ENCODE measurements around the gene HNRNPA1L2.
"Not testable (repeated sequence)": the region's sequence is repeated elsewhere in the genome, so short reads cannot be mapped to it uniquely, and the experiment has no call there.

The HNRNPA1L2 gene

DNA sequence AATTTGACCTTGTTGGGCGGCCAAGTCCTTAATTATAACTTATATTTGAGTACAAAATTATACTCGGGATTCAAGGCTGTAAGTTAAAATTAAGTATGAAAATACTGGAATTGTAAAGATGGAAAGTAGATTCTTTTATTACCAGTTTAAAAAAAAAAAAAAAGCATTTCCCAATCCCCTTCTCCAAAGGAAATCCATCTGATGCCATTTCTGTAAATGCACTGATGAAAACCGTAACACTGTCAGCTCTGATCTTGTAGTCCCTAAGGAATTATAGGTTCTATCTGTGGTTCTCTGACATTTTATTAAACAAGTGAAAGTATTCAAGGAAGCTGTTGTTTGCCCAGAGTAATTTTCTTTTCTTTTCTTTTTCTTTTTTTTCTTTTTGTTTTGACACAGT, 41.6 kb upstream of the HNRNPA1L2 start:
- Histone ChIP-seq H3K36me3 (ENCODE audit: control insufficient read depth, insufficient read depth, low read length) (no peaks in the 10 kb centered on the region), H3K27me3 (replicated peaks; ENCODE audit: control insufficient read depth, insufficient read depth, low read length) (no peaks in the 10 kb centered on the region), H3K4me3 (replicated peaks; ENCODE audit: low read depth, low read length) (no peak overlapping the region; the same call in 1 of the 2 replicates)
- TF ChIP-seq, protein P1, sequence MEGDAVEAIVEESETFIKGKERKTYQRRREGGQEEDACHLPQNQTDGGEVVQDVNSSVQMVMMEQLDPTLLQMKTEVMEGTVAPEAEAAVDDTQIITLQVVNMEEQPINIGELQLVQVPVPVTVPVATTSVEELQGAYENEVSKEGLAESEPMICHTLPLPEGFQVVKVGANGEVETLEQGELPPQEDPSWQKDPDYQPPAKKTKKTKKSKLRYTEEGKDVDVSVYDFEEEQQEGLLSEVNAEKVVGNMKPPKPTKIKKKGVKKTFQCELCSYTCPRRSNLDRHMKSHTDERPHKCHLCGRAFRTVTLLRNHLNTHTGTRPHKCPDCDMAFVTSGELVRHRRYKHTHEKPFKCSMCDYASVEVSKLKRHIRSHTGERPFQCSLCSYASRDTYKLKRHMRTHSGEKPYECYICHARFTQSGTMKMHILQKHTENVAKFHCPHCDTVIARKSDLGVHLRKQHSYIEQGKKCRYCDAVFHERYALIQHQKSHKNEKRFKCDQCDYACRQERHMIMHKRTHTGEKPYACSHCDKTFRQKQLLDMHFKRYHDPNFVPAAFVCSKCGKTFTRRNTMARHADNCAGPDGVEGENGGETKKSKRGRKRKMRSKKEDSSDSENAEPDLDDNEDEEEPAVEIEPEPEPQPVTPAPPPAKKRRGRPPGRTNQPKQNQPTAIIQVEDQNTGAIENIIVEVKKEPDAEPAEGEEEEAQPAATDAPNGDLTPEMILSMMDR (IDR thresholded peaks at IDR 0.05; ENCODE audit: insufficient read depth, low read length, poor library complexity, severe bottlenecking) = no peak
- no peak for DNase-seq (ENCODE audit: extremely low read depth, insufficient read length)

DNA sequence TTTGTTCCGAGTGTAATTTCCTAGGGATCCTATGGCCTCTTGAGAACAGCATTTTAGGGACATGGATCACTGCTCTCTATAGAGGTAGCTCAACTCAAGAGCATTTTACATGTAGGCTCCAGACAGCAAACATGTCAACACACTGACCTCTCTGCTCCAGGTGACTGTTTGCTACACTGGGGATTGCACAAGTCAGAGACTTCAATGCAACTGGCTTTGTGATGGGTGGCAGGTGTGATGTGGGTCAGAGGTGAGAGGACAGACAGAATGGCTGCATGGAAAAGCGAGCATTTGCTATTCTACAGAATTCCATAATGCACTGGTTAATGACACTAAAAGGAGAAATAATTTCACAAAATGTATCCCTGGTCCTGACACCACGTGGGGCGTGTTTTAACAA, 38.9 kb upstream of the HNRNPA1L2 start:
- not testable (repeated sequence) for DNase-seq (ENCODE audit: extremely low read depth, insufficient read length); H3K27me3 ChIP-seq (replicated peaks; ENCODE audit: control insufficient read depth, insufficient read depth, low read length); H3K4me3 ChIP-seq (replicated peaks; ENCODE audit: low read depth, low read length); H3K36me3 ChIP-seq (ENCODE audit: control insufficient read depth, insufficient read depth, low read length)

DNA sequence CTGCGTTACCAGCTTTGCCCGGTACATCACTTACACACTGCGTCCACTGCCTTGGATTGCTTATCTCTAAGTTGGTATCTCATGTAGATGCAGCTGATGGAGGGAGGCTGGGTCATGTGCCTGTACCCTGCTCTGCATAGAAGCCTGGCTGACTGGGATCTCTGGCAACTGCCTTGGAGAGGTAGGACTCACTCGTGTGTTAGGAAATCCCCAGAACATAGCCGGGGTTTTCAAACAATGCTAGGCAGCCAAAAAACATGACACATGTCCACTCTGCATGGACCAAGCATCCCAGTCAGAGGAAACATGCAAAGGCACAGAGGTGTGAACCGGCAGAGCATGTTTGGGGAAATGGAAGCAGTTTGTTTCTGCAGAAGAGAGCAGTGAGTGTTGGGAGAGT, 36.1 kb upstream of the HNRNPA1L2 start:
- H3K4me3 ChIP-seq (replicated peaks; ENCODE audit: low read depth, low read length); H3K36me3 ChIP-seq (ENCODE audit: control insufficient read depth, insufficient read depth, low read length); H3K27me3 ChIP-seq (replicated peaks; ENCODE audit: control insufficient read depth, insufficient read depth, low read length); DNase-seq (ENCODE audit: extremely low read depth, insufficient read length): not testable (repeated sequence)

DNA sequence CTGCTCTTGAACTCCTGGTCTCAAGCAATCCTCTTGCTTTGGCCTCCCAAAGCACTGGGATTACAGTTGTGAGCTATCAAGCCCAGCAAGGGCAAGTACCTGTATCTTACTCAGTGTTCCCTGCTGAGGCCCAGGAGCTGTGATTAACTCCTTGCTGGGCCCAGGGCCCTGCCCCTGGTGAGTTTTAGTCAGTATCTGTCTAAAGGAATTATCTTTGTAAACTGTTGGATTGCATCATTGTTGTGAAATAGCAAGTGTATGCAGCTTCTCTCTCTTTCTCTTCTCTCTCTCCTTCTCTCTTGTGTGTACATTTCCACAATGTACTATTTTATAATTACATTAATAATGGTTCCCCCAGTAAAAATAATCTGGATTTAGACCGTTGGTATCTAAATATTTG, 35.4 kb upstream of the HNRNPA1L2 start:
- not testable (repeated sequence) for H3K36me3 ChIP-seq (ENCODE audit: control insufficient read depth, insufficient read depth, low read length); DNase-seq (ENCODE audit: extremely low read depth, insufficient read length); H3K4me3 ChIP-seq (replicated peaks; ENCODE audit: low read depth, low read length); H3K27me3 ChIP-seq (replicated peaks; ENCODE audit: control insufficient read depth, insufficient read depth, low read length)

DNA sequence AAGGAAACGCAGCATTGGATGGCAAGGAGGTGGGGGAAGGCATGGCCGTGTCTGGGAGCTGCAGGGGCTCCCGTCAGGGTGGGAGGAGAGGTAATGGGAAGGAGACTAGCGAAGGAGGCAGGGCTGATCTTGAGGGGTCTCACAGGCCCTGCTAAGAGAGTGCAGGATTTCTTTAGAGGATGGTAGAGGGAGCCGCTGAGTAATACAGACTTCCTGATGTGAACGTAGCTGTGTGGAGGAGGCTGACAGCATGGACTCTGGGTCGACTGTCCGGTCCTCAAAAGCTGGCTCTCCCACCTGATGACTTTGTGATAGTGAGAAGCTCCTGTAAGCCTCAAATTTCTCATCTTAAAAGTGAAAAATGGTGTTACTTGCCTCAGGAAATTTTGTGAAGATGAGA, 34.0 kb upstream of the HNRNPA1L2 start:
- DNase-seq (ENCODE audit: extremely low read depth, insufficient read length); H3K4me3 ChIP-seq (replicated peaks; ENCODE audit: low read depth, low read length); H3K27me3 ChIP-seq (replicated peaks; ENCODE audit: control insufficient read depth, insufficient read depth, low read length); H3K36me3 ChIP-seq (ENCODE audit: control insufficient read depth, insufficient read depth, low read length): not testable (repeated sequence)

DNA sequence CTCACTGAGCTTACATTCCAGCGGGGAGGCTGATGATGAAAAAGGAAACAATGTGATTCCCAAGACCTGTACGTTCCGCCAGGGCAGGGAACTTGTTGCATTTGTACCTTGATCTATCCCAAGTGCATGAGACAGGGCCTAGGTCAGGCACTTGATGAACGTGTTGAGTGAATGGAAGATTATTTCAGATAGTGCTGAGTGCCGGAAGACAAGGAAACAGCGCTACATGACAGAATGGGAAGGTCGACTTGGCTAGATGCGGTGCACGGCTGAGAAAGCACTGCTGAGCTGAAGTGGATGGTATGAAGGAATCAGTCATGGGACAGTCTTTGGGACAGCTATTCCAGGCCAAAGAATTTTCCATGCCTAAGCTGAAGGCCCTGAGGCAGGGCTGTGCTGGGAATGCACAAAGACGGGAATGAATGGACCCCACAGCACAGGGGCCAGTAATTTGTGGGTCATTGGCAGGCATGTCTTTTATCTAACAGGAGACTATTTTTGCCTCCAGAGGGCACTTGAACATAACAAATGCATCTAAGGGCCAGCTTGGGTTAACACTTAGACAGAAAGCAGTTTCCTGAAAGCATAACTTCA, 33.1 kb upstream of the HNRNPA1L2 start:
- not testable (repeated sequence) for H3K36me3 ChIP-seq (ENCODE audit: control insufficient read depth, insufficient read depth, low read length); DNase-seq (ENCODE audit: extremely low read depth, insufficient read length); H3K4me3 ChIP-seq (replicated peaks; ENCODE audit: low read depth, low read length); H3K27me3 ChIP-seq (replicated peaks; ENCODE audit: control insufficient read depth, insufficient read depth, low read length)
- TF ChIP-seq, protein P1 (IDR thresholded peaks at IDR 0.05; ENCODE audit: insufficient read depth, low read length, poor library complexity, severe bottlenecking) = peak; percentile 42

DNA sequence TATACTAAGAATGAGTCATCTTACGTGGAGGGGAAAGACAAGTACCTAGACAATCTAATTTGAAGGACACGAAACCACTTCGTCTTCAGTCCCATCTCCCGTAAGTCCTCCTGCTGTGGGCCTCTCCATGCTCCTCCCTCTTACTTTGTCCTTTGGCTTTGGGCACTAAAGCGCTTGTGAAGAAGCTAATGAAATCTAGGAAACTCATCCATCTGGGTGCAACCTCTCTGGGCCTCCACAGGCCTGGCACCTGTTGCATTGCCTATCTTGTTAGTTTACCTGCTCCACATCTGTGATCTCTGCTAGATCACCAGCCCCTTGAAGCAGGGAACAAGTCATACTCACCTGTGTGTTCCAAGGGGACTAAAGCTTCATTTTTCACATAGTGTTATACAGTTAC, 32.1 kb upstream of the HNRNPA1L2 start:
- not testable (repeated sequence) for H3K4me3 ChIP-seq (replicated peaks; ENCODE audit: low read depth, low read length); DNase-seq (ENCODE audit: extremely low read depth, insufficient read length); H3K27me3 ChIP-seq (replicated peaks; ENCODE audit: control insufficient read depth, insufficient read depth, low read length); H3K36me3 ChIP-seq (ENCODE audit: control insufficient read depth, insufficient read depth, low read length)

DNA sequence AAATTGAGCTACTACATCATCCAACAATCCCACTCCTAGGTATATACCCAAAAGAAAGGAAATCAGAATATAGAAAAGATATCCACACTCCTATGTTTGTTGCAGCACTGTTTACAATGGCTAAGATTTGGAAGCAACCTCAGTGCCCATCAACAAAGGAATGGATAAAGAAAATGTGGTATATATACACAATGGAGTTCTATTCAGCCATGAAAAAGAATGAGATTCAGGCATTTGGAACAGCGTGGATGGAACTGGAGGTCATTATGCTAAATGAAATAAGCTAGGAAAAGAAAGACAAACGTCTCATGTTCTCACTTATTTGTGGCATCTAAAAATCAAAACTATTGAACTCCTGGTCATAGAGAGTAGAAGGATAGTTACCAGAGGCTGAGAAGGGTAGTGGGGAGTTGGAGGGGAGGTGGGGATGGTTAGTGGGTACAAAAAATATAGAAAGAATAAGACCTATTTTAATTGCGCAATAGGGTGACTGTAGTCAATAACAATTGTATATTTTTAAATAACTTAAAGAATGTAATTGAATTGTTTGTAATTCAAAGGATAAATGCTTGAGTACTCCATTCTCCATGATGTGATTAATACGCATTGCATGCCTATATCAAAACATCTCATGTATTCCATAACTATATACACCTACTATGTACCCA, 27.0 kb upstream of the HNRNPA1L2 start:
- Histone ChIP-seq H3K36me3 (ENCODE audit: control insufficient read depth, insufficient read depth, low read length) (no peaks in the 10 kb centered on the region), H3K27me3 (replicated peaks; ENCODE audit: control insufficient read depth, insufficient read depth, low read length) (no peaks in the 10 kb centered on the region), H3K4me3 (replicated peaks; ENCODE audit: low read depth, low read length) (no peak overlapping the region)
- TF ChIP-seq, protein P1 (IDR thresholded peaks at IDR 0.05; ENCODE audit: insufficient read depth, low read length, poor library complexity, severe bottlenecking) = no peak
- DNase-seq (ENCODE audit: extremely low read depth, insufficient read length) = no peak

Measured in GM06990 (cell line).